ENCODE measurements around the gene ASL.
A peak's percentile ranks its signal among the peaks of the same experiment; 100 is the strongest.
"Not testable (repeated sequence)": the region's sequence is repeated elsewhere in the genome, so short reads cannot be mapped to it uniquely, and the experiment has no call there.

The ASL gene

DNA sequence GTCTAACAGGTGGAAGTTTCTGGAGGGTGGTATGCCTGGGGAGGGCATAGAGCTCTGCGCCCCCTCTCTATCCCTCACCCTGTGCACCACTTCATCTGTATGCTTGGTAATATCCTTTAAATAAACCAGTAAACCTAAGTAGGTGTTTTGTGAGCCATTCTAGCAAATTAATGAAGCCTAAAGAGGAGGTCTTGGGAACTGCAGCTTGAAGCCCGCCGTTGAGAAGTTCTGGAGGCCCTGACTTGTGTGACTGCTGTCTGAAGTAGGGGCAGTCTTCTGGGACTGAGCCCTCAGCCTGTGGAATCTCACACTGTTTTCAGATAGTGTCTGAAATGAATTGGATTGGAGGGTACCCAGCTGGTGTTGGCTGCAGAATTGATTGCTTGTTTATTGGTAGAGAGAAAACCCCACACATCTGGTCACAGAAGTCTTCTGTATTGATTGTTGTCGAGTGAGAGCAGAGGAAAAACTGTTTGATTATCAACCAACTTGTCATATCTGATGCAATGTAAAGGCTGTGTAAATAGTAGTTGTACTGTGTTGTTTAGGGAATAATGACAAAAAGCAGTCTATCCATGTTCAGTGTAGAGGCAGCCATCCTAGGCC is 43.7 kb downstream of the ASL start:
- no peak for DNase-seq

DNA sequence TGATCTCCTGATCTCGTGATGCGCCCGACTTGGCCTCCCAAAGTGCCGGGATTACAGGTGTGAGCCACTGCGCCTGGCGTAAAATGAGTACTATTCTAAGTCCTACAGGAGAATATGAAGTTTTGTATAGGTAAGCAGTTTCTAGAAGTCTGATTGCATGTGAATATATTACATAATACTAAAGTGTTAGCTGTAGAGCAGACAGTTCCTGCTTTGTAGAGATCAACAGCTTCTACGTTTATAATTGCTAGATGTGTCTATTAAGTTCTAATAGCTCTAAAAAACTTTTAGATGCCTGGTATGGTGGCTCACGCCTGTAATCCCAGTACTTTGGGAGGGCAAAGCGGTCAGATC is 47.5 kb downstream of the ASL start:
- no peak for DNase-seq

DNA sequence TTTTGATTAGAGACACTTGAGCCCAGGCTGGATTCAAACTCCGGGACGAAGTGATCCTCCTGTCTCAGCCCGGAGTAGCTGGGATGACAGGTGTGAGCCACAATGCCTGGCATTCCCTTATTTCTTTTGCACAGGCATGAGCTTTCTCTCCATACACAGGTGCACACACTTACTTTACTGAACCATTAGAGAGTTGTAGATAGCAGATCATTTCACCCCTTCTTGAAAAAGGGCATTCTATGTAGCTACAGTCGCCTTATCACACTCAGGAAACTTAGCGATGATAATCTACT is 48.9 kb downstream of the ASL start:
- DNase-seq = not testable (repeated sequence)

DNA sequence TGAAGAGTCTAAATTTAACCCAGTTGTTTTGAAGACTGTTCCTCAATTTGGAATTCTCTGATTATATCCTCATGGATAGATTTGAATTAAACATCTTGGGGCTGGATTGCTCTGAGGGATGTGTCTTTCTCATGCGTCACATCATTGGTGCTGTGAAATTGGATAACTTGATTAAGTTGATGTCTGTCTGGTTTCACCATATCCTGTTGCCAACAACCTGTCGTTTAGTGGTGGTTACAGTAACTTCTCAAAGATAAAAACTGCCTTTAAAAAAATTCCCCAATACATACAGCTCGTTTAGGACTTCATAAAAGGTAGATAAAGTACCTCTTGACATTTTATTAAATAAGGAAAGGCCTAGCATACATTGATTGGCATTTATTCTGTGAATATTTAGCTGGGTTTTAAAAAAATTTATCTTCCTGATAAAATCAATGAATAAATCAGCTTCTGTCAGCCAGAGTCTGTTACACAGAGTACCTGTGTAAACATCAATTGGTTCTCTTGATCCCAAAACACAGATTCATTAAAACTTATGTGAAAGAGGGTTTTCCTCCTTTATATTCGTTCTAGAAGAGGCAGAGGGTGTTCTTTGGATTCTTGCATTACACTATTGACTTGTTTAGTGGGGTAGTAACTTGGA is 49.6 kb downstream of the ASL start:
- DNase-seq = no peak

DNA sequence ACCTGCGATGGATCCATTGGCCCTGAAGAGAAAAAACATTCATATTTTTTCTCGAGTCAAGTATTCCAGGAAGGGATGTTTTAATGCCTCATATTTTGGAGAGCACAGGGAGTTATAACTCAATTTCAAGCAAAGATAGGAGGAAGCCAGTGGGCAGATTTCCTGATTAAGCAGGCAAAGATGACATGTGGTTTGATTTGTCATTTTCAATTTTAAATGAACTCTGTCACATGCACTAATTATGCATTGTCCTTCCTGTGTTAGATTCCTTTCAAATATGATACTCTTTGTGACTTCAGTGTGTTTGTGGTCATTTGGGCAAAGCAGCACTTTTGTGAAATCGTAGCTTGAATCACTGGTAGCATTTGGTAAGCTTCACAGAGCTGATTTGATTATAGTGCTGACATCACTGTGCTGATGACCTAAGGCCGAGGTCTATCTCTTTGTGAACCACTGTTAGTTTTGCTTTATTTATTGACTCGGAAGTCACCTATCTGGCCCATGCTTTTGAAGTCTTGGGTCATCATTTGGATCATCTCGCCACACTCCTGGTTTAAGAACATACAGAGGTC is 50.2 kb downstream of the ASL start:
- DNase-seq = not testable (repeated sequence)

DNA sequence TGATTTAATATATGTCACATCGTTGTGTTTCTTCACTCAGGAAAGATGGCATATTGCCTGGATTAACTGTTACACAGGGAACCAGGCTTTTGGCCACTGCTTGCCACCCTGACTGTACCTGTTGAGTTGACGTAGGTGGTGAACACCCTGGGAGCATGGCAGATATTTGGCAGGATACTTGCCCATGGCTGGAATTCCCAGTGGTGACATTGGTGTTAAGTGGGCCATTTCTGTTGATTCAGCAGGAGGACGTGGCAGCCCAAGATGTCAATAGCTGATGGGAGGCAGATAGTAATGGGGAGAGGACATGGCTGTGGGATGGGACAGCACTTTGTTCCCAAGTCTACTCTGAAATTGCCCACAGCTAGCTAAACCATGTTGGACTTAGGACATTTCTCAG is 51.6 kb downstream of the ASL start:
- not testable (repeated sequence) for DNase-seq

DNA sequence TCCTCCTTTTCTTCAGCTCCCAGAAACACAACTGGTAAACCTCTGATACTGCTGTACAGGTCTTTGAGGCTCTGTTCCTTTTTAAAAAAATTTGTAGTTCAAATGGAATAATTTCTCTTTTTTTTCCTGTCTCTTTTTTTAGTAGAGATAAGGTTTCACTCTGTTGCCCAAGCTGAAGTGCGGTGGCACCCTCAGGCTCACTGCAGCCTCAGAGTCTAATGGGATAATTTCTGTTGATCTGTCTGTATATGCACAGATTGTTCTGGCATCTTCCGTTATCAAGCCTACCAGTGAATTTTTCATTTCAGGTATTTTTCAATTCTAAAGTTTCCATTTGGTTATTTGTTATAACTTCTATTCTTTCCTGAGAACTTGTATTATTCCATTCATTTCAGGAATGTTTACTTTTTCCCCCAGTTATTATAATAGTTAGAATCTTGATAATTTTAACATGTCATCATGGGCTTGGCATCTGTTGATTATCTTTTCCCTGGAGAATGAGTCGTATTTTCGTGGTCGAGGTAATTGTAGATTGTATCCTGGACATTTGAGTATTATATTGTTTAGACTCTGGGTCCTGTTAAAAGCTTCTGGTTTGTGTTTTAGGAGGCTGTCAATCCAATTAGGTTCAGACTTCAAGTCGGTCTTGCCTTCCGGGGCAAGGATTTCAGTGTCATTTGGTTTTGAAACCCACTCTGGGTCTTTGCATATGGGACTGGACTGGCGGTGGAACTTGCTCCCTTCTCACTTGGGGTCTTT is 63.6 kb downstream of the ASL start:
- no peak for DNase-seq

DNA sequence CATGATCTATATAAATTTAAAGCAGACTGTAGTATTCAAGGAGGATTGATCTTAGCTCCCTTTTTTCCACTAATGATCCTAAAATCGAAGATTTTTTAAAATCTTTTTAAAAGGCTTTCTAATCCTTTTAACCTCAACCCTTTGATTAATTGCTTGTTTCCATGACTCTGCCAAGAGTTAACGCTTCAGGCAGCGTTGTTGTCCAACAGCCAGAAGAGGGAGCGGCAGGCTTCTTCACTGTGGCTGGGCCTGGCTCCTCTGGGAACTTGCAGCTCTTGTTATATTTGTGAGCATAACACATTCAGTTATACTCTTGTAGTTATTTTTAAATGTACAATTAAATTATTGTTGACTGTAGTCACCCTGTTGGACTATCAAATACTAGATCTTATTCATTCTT is 65.3 kb downstream of the ASL start:
- peak; percentile 28 to 43 for DNase-seq

DNA sequence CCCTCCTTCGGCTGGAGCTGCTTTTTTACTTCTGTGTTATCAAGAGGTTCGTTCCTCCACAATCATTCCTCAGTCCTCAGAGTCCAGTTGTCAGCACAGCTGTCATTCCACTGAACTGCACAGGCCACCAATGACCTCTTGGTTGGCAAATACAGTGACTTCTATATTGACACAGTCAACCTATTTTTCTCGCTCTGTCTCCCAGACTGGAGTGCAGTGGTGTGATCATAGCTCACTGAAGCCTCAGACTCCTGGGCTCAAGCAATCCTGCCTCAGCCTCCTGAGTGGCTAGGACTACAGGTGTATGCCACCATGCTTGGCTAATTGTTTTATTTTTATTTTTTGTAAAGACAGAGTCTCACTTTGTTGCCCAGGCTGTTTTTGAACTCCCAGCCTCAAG is 66.7 kb downstream of the ASL start:
- no peak for DNase-seq

DNA sequence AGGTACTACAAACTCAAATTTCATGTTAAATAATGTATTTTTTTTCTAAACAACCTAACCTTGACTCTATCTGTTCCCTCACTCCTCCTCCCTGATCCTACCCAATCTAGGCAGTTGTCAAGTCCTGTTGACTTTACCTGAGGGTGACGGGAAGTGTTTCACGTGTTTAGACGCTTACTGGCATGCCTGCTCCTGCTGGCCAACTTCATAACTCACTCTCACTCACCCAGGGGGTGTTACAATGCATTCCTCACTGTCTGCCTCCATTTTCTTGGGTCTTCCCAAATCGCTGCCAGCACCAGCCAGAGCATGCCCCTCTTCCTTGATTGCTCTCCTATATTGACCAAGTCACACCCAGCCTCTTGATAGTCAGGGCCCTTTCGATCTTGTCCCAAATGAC is 67.4 kb downstream of the ASL start:
- DNase-seq = no peak
